Neural progenitor cell (in vitro differentiated cells): Measurements from ENCODE around the gene FOXC2. TPM values are rescaled to one million over a fixed set of nuclear protein-coding genes. Genes with fewer than 3 reads are reported as not detected.
"Not testable (repeated sequence)": the region's sequence is repeated elsewhere in the genome, so short reads cannot be mapped to it uniquely, and the experiment has no call there.

Experiments used
- DNase-seq: peaks from one replicate; pipeline ENCODE4 v3.0.0-alpha.2; 2016; ENCODE audit warnings: low spot score
- H2AFZ ChIP-seq: fragments of 200-600 bp; sonication (generic); replicated peaks from 2 replicates; pipeline ENCODE4 v1.6.1; 2016; ENCODE audit warnings: antibody characterized with exemption
- H3F3A ChIP-seq: fragments of 200-600 bp; sonication (generic); 2 replicates; pipeline ENCODE4 v1.6.1; 2016; ENCODE audit warnings: antibody characterized with exemption, low read depth
- H3K27ac ChIP-seq: fragments of 200-600 bp; sonication (generic); 2 replicates; pipeline ENCODE4 v1.5.1; 2016; ENCODE audit warnings: mild to moderate bottlenecking
- H3K27me3 ChIP-seq: fragments of 200-600 bp; sonication (generic); 2 replicates; pipeline ENCODE4 v1.6.1; 2016; ENCODE audit warnings: mild to moderate bottlenecking, moderate library complexity
- H3K36me3 ChIP-seq: fragments of 200-600 bp; sonication (generic); 2 replicates; pipeline ENCODE4 v1.5.1; 2016
- H3K4me1 ChIP-seq: fragments of 200-600 bp; sonication (generic); 2 replicates; pipeline ENCODE4 v1.6.1; 2016; ENCODE audit warnings: mixed run types
- H3K4me2 ChIP-seq: fragments of 200-600 bp; sonication (generic); 2 replicates; pipeline ENCODE4 v1.6.1; 2016
- H3K4me3 ChIP-seq: fragments of 200-600 bp; sonication (generic); 2 replicates; pipeline ENCODE4 v1.5.1; 2016
- H3K79me2 ChIP-seq: fragments of 200-600 bp; sonication (generic); 2 replicates; pipeline ENCODE4 v1.6.1; 2016; ENCODE audit warnings: low read depth
- H3K9ac ChIP-seq: fragments of 200-600 bp; sonication (generic); 2 replicates; pipeline ENCODE4 v1.6.1; 2016
- H3K9me3 ChIP-seq: fragments of 200-600 bp; sonication (generic); 2 replicates; pipeline ENCODE4 v1.5.1; 2016; ENCODE audit warnings: low read depth
- H4K20me1 ChIP-seq: fragments of 200-600 bp; sonication (generic); 2 replicates; pipeline ENCODE4 v1.6.1; 2016; ENCODE audit warnings: low read depth
- H3K27ac Mint-ChIP-seq: 3 replicates; pipeline ENCODE4 v1.8.0; 2021; ENCODE audit warnings: mixed read lengths
- H3K27me3 Mint-ChIP-seq: 2 replicates; pipeline ENCODE4 v1.8.0; 2022; ENCODE audit warnings: low read depth, mild to moderate bottlenecking, inconsistent platforms, moderate library complexity, mixed read lengths; ENCODE audit not compliant: insufficient read depth
- H3K36me3 Mint-ChIP-seq: 3 replicates; pipeline ENCODE4 v1.8.0; 2021; ENCODE audit warnings: mixed read lengths
- H3K4me1 Mint-ChIP-seq: 3 replicates; pipeline ENCODE4 v1.8.0; 2021; ENCODE audit warnings: mixed read lengths
- H3K4me3 Mint-ChIP-seq: 3 replicates; pipeline ENCODE4 v1.8.0; 2021; ENCODE audit warnings: mild to moderate bottlenecking, moderate library complexity, mixed read lengths
- H3K9me3 Mint-ChIP-seq: 3 replicates; pipeline ENCODE4 v1.8.0; 2020; ENCODE audit warnings: mixed read lengths
- EZH2 ChIP-seq: fragments of 200-600 bp; sonication (generic); IDR thresholded peaks from 2 replicates; pipeline ENCODE4 v1.6.1; 2017; ENCODE audit warnings: antibody characterized with exemption, mild to moderate bottlenecking, moderate library complexity
- EZH2phosphoT487 ChIP-seq: fragments of 200-600 bp; sonication (generic); IDR thresholded peaks from 2 replicates; pipeline ENCODE4 v1.6.1; 2017; ENCODE audit warnings: antibody characterized with exemption
- total RNA-seq: library from RNA; depleted of rRNA; stranded (reverse); fragments of >200 nt; gene quantifications from 2 replicates; pipeline ENCODE4 v1.2.3, GENCODE V29; 2015; ENCODE audit warnings: low replicate concordance
- TF ChIP-seq, protein P1 (sequence below): fragments of 200-600 bp; sonication (generic); IDR thresholded peaks from 2 replicates; pipeline ENCODE4 v1.5.1; 2017; ENCODE audit warnings: antibody characterized with exemption, mild to moderate bottlenecking

The FOXC2 gene
- total RNA-seq, 1 donor from 2014 or later: not detected

DNA sequence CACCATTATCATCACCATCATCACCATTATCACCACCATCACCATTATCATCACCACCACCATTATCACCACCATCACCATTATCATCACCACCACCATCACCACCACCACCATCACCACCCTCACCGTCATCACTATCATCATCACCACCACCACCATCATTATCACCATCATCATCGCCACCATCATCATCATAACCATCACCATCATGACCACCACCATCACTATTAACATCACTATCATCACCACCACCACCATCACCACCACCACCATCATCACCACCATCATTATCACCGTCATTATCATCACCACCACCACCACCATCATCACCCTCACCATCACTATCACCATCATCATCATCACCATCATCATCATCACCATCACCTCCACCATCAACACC is 20.9 kb downstream of the FOXC2 start:
- Mint-ChIP-seq H3K36me3 (no peaks in the 10 kb centered on the region), H3K4me3 (no peak overlapping the region), H3K27ac (no peak overlapping the region), H3K27me3 (peaks cover 8% of the 10 kb centered on the region), H3K9me3 (peaks cover 4% of the 10 kb centered on the region), H3K4me1 (peaks cover 4% of the 10 kb centered on the region)
- Histone ChIP-seq H3K4me2 (no peak overlapping the region), H3K9ac (no peak overlapping the region), H3K4me3 (no peak overlapping the region), H4K20me1 (no peaks in the 10 kb centered on the region), H3K4me1 (no peaks in the 10 kb centered on the region), H3K9me3 (no peaks in the 10 kb centered on the region), H2AFZ (no peak overlapping the region), H3K36me3 (no peaks in the 10 kb centered on the region), H3K27me3 (peaks cover 25% of the 10 kb centered on the region), H3F3A (no peaks in the 10 kb centered on the region), H3K27ac (no peak overlapping the region), H3K79me2 (no peaks in the 10 kb centered on the region)
- no peak for TF ChIP-seq EZH2
- TF ChIP-seq, protein P1, sequence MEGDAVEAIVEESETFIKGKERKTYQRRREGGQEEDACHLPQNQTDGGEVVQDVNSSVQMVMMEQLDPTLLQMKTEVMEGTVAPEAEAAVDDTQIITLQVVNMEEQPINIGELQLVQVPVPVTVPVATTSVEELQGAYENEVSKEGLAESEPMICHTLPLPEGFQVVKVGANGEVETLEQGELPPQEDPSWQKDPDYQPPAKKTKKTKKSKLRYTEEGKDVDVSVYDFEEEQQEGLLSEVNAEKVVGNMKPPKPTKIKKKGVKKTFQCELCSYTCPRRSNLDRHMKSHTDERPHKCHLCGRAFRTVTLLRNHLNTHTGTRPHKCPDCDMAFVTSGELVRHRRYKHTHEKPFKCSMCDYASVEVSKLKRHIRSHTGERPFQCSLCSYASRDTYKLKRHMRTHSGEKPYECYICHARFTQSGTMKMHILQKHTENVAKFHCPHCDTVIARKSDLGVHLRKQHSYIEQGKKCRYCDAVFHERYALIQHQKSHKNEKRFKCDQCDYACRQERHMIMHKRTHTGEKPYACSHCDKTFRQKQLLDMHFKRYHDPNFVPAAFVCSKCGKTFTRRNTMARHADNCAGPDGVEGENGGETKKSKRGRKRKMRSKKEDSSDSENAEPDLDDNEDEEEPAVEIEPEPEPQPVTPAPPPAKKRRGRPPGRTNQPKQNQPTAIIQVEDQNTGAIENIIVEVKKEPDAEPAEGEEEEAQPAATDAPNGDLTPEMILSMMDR: no peak
- TF ChIP-seq EZH2phosphoT487: no peak
- DNase-seq: no peak

DNA sequence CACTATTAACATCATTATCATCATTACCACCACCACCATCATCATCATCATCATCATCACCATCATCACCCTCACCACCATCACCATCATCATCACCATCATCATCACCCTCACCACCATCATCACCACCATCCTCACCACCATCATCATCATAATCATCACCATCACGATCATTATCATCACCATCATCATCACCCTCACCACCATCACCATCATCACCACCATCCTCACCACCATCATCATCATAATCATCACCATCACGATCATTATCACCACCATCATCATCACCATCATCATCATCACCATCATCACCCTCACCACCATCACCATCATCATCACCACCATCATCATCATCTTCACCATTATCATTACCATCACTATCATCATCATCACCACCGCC is 21.3 kb downstream of the FOXC2 start:
- H2AFZ ChIP-seq, H3K4me2 ChIP-seq, H3K36me3 Mint-ChIP-seq, H3F3A ChIP-seq, H3K9me3 Mint-ChIP-seq, H3K4me1 Mint-ChIP-seq, H3K27me3 Mint-ChIP-seq, H3K9ac ChIP-seq, H3K4me3 Mint-ChIP-seq, H3K79me2 ChIP-seq, H4K20me1 ChIP-seq, H3K36me3 ChIP-seq, H3K27ac ChIP-seq, H3K4me1 ChIP-seq, H3K27ac Mint-ChIP-seq, DNase-seq, H3K4me3 ChIP-seq, H3K9me3 ChIP-seq: not testable (repeated sequence)
- peaks cover 22% of the 10 kb centered on the region for H3K27me3 ChIP-seq

DNA sequence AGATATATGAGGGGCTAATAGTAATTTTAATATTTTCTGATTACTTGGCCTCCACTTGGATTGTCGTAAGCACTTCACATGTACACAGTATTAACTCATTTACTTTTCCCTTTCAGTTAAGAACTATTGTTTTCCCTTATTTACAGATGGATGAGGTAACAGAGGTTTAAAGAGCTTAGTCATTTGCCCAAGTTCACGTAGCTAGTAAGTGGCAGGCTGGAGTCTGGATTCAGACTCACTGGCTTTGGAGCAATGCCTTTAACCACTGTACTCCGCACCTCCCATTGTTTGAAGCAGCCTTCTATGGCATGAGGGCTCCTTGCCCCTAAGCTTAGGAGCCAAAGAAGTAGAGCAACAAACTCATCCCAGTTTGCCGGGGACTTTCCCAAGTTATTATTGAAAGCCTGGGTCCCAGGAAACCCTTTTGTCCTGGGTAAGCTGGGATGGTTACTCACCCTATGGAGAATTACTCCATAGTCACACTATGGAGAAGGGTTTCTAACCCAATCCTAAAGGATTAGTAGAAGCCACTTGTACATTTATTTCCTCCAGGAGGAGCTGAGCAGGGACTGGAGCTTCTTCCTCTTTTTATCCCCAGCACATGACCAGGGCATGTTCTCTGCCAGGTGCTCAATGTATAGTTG is 24.0 kb downstream of the FOXC2 start:
- H3K36me3 ChIP-seq: no peaks in the 10 kb centered on the region
- H3K4me3 Mint-ChIP-seq: no peak overlapping the region
- H3K9me3 ChIP-seq: no peaks in the 10 kb centered on the region
- H3K27me3 ChIP-seq: peaks cover 15% of the 10 kb centered on the region
- H3K4me1 ChIP-seq: peaks cover 5% of the 10 kb centered on the region
- H3K79me2 ChIP-seq: no peaks in the 10 kb centered on the region
- peaks cover 21% of the 10 kb centered on the region for H3K4me1 Mint-ChIP-seq
- no peak overlapping the region for H3K4me2 ChIP-seq
- H3K9ac ChIP-seq: no peak overlapping the region
- no peaks in the 10 kb centered on the region for H3K36me3 Mint-ChIP-seq
- H3F3A ChIP-seq: no peaks in the 10 kb centered on the region
- H4K20me1 ChIP-seq: no peaks in the 10 kb centered on the region
- no peak overlapping the region for H3K27ac ChIP-seq
- H3K27me3 Mint-ChIP-seq: peaks cover 8% of the 10 kb centered on the region
- TF ChIP-seq, protein P1: no peak
- TF ChIP-seq EZH2phosphoT487 (no peak), EZH2 (no peak)
- no peak overlapping the region for H3K27ac Mint-ChIP-seq
- peaks cover 4% of the 10 kb centered on the region for H3K9me3 Mint-ChIP-seq
- H2AFZ ChIP-seq: no peak overlapping the region
- DNase-seq: no peak
- no peak overlapping the region for H3K4me3 ChIP-seq

DNA sequence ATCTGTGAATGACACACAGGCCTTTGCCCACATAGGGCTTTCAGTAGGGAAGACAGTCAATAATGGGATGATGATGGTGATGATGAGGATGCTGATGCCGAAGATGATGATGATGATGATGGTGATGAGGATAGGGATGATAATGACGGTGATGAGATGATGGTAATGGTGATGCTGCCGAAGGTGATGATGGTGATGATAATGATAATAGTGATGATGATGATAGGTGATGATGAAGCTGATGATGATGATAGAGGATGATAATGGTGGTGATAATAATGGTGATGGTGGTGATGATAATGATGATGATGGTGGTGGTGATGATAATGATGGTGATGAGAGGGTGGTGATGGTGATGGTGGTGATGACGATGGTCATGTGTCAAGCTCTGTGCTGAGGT is 24.6 kb downstream of the FOXC2 start:
- Mint-ChIP-seq H3K9me3 (peaks cover 4% of the 10 kb centered on the region), H3K27me3 (peaks cover 8% of the 10 kb centered on the region), H3K4me3 (no peak overlapping the region), H3K27ac (no peak overlapping the region), H3K4me1 (peaks cover 17% of the 10 kb centered on the region), H3K36me3 (no peaks in the 10 kb centered on the region)
- Histone ChIP-seq H3K4me2 (no peak overlapping the region), H3K9me3 (no peaks in the 10 kb centered on the region), H4K20me1 (no peaks in the 10 kb centered on the region), H3K36me3 (no peaks in the 10 kb centered on the region), H3K79me2 (no peaks in the 10 kb centered on the region), H3K27ac (no peak overlapping the region), H3K4me1 (peaks cover 5% of the 10 kb centered on the region), H3F3A (no peaks in the 10 kb centered on the region), H2AFZ (no peak overlapping the region), H3K9ac (no peak overlapping the region), H3K4me3 (no peak overlapping the region), H3K27me3 (peaks cover 15% of the 10 kb centered on the region)
- TF ChIP-seq EZH2 (no peak), EZH2phosphoT487 (no peak)
- TF ChIP-seq, protein P1: no peak
- no peak for DNase-seq
